H9 (cell line): ENCODE data around the gene CCNG1. TPM values are rescaled to one million over a fixed set of nuclear protein-coding genes. Genes with fewer than 3 reads are reported as not detected.

Source experiments
- DNase-seq: peaks from one replicate; pipeline ENCODE4 v3.0.0-alpha.2; 2017
- H2AFZ ChIP-seq: one replicate; pipeline ENCODE4 v1.6.1; 2013; ENCODE audit warnings: mild to moderate bottlenecking, low read length, control low read depth, moderate library complexity
- H2AK5ac ChIP-seq: 2 replicates; pipeline ENCODE4 v1.6.1; 2013; ENCODE audit warnings: low read length, control low read depth, mixed read lengths; ENCODE audit not compliant: insufficient read length
- H2BK120ac ChIP-seq: one replicate; pipeline ENCODE4 v1.6.1; 2013; ENCODE audit warnings: low read depth, mild to moderate bottlenecking, low read length, control low read depth, inconsistent platforms; ENCODE audit not compliant: poor library complexity, severe bottlenecking
- H2BK12ac ChIP-seq: 2 replicates; pipeline ENCODE4 v1.6.1; 2013; ENCODE audit warnings: low read length, control low read depth, mixed read lengths, low read depth; ENCODE audit not compliant: insufficient read length
- H2BK15ac ChIP-seq: 2 replicates; pipeline ENCODE4 v1.6.1; 2013; ENCODE audit warnings: low read depth, low read length, control low read depth
- H2BK20ac ChIP-seq: one replicate; pipeline ENCODE4 v1.6.1; 2013; ENCODE audit warnings: low read depth, mild to moderate bottlenecking, low read length, control low read depth, inconsistent platforms; ENCODE audit not compliant: poor library complexity, severe bottlenecking
- H2BK5ac ChIP-seq: 2 replicates; pipeline ENCODE4 v1.6.1; 2013; ENCODE audit warnings: low read length, control low read depth, mixed read lengths; ENCODE audit not compliant: insufficient read length
- H3K14ac ChIP-seq: 2 replicates; pipeline ENCODE4 v1.6.1; 2013; ENCODE audit warnings: low read length, control low read depth; ENCODE audit not compliant: insufficient read depth
- H3K18ac ChIP-seq: 2 replicates; pipeline ENCODE4 v1.6.1; 2013; ENCODE audit warnings: low read depth, mild to moderate bottlenecking, mixed read lengths, low read length, control low read depth; ENCODE audit not compliant: insufficient read length
- H3K23ac ChIP-seq: 2 replicates; pipeline ENCODE4 v1.6.1; 2013; ENCODE audit warnings: low read length, control low read depth, mixed read lengths, low read depth; ENCODE audit not compliant: insufficient read length
- H3K23me2 ChIP-seq: 2 replicates; pipeline ENCODE4 v1.6.1; 2013; ENCODE audit warnings: low read depth, mild to moderate bottlenecking, mixed read lengths, low read length, control low read depth; ENCODE audit not compliant: insufficient read length, poor library complexity, severe bottlenecking
- H3K27ac ChIP-seq: 2 replicates; pipeline ENCODE4 v1.5.1; 2013; ENCODE audit warnings: low read length, control low read depth, mixed read lengths, low read depth; ENCODE audit not compliant: insufficient read length
- H3K27me3 ChIP-seq: 2 replicates; pipeline ENCODE4 v1.6.1; 2013; ENCODE audit warnings: low read length, control low read depth, inconsistent platforms; ENCODE audit not compliant: insufficient read depth
- H3K4ac ChIP-seq: 2 replicates; pipeline ENCODE4 v1.6.1; 2013; ENCODE audit warnings: low read depth, mild to moderate bottlenecking, control low read depth, inconsistent platforms, low read length, moderate library complexity
- H3K4me1 ChIP-seq: 2 replicates; pipeline ENCODE4 v1.6.1; 2013; ENCODE audit warnings: low read length, control low read depth, inconsistent platforms; ENCODE audit not compliant: insufficient read depth
- H3K4me2 ChIP-seq: 2 replicates; pipeline ENCODE4 v1.6.1; 2013; ENCODE audit warnings: low read length, control low read depth, mixed read lengths; ENCODE audit not compliant: insufficient read length, insufficient read depth
- H3K56ac ChIP-seq: 2 replicates; pipeline ENCODE4 v1.6.1; 2013; ENCODE audit warnings: low read depth, mild to moderate bottlenecking, mixed read lengths, low read length, control low read depth; ENCODE audit not compliant: insufficient read length
- H3K79me1 ChIP-seq: 2 replicates; pipeline ENCODE4 v1.6.1; 2013; ENCODE audit warnings: low read depth, mild to moderate bottlenecking, moderate library complexity, low read length, control low read depth, inconsistent platforms; ENCODE audit not compliant: insufficient read depth, poor library complexity, severe bottlenecking
- H3K79me2 ChIP-seq: 2 replicates; pipeline ENCODE4 v1.6.1; 2013; ENCODE audit warnings: low read length, control low read depth, inconsistent platforms; ENCODE audit not compliant: insufficient read depth
- H3K9ac ChIP-seq: 2 replicates; pipeline ENCODE4 v1.6.1; 2013; ENCODE audit warnings: low read length, control low read depth, mixed read lengths; ENCODE audit not compliant: insufficient read length; ENCODE audit errors: extremely low read depth
- H3K9me3 ChIP-seq: one replicate; pipeline ENCODE4 v1.6.1; 2013; ENCODE audit warnings: low read depth, low read length, inconsistent platforms; ENCODE audit not compliant: control insufficient read depth
- H3T11ph ChIP-seq: one replicate; pipeline ENCODE4 v1.6.1; 2013; ENCODE audit warnings: mild to moderate bottlenecking, low read length, control low read depth, inconsistent platforms
- H4K20me1 ChIP-seq: one replicate; pipeline ENCODE4 v1.6.1; 2013; ENCODE audit not compliant: control insufficient read depth, insufficient read length, insufficient read depth
- H4K5ac ChIP-seq: 2 replicates; pipeline ENCODE4 v1.6.1; 2013; ENCODE audit warnings: low read depth, mild to moderate bottlenecking, mixed read lengths, low read length, control low read depth; ENCODE audit not compliant: insufficient read length
- H4K8ac ChIP-seq: replicated peaks from 2 replicates; pipeline ENCODE4 v1.6.1; 2013; ENCODE audit warnings: low read length, control low read depth, mixed read lengths, low read depth; ENCODE audit not compliant: insufficient read length
- H4K91ac ChIP-seq: 2 replicates; pipeline ENCODE4 v1.6.1; 2013; ENCODE audit warnings: low read depth, mild to moderate bottlenecking, moderate library complexity, mixed read lengths, low read length, control low read depth; ENCODE audit not compliant: insufficient read length
- H3K27ac Mint-ChIP-seq, 3 experiments: 2 replicates in 2 of 3; 3 replicates in 1 of 3; pipeline ENCODE4 v1.8.0; 2020 to 2021; ENCODE audit warnings: mixed read lengths in 3 of 3, mild to moderate bottlenecking in 1 of 3, moderate library complexity in 1 of 3
- H3K27me3 Mint-ChIP-seq: 2 replicates; pipeline ENCODE4 v1.8.0; 2021; ENCODE audit warnings: low read depth, mild to moderate bottlenecking, moderate library complexity, mixed read lengths
- H3K36me3 Mint-ChIP-seq, 3 experiments: 2 replicates in 2 of 3; 3 replicates in 1 of 3; pipeline ENCODE4 v1.8.0; 2020 to 2021; ENCODE audit warnings: low read depth in 3 of 3, mixed read lengths in 3 of 3; ENCODE audit not compliant: insufficient read depth in 1 of 3
- H3K4me1 Mint-ChIP-seq, 2 experiments: 2 replicates each; pipeline ENCODE4 v1.8.0; 2020; ENCODE audit warnings: mixed read lengths in 2 of 2
- H3K4me3 Mint-ChIP-seq, 2 experiments: 2 replicates in 1 of 2; 3 replicates in 1 of 2; pipeline ENCODE4 v1.8.0; 2020 to 2021; ENCODE audit warnings: mild to moderate bottlenecking in 2 of 2, mixed read lengths in 2 of 2, moderate library complexity in 1 of 2
- H3K9me3 Mint-ChIP-seq, 2 experiments: 2 replicates in 1 of 2; 3 replicates in 1 of 2; pipeline ENCODE4 v1.8.0; 2020; ENCODE audit warnings: mild to moderate bottlenecking in 2 of 2, mixed read lengths in 2 of 2, moderate library complexity in 1 of 2
- WGBS: extraction: QIAGEN DNeasy Blood & Tissue Kit; methylation state at CpG from one replicate; pipeline ENCODE4 v1.1.7; 2013; ENCODE audit warnings: missing lambda C conversion rate, low lambda C conversion rate, mixed read lengths; ENCODE audit not compliant: insufficient read length; ENCODE audit errors: extremely low coverage; 5-methylcytosine and 5-hydroxymethylcytosine counted together
- total RNA-seq: library from RNA; stranded (reverse); gene quantifications from 2 replicates; pipeline ENCODE4 v1.2.1, GENCODE V29; 2021
- TF ChIP-seq, protein P1 (sequence below): fragments of 200-600 bp; sonication (generic); conservative IDR thresholded peaks from 3 replicates; pipeline ENCODE4 v1.8.0; 2021; ENCODE audit warnings: antibody characterized with exemption, mild to moderate bottlenecking

Gene CCNG1
- total RNA-seq, 1 experiment from 2014 or later: 521 TPM

DNA sequence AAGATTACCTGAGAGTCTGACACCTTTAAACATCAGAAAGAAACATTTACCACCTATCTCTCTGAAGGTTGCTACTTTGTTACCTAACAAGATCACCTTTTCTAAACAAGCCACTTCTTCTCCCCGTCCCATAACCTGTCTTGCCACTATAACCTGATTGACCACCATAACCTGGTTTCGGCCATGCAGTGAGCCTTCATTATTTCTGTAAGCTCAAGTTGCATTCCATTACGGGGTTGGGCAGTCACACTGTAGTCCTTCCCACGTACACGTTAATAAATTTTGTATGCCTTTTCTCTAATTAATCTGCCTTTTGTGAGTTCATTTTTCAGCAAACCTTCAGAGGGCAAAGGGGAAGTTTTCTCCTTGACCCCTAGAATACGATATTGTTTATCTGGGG, 28.0 kb upstream of the CCNG1 start:
- Histone ChIP-seq H3K23me2 (no peaks in the 10 kb centered on the region), H2BK120ac (no peak overlapping the region), H3K23ac (no peak overlapping the region), H2BK5ac (no peak overlapping the region), H4K5ac (no peak overlapping the region), H4K91ac (no peak overlapping the region), H3K79me1 (no peaks in the 10 kb centered on the region), H2BK15ac (no peak overlapping the region), H2BK20ac (no peak overlapping the region), H3K4me1 (no peaks in the 10 kb centered on the region), H3K79me2 (no peaks in the 10 kb centered on the region), H3K9ac (no peak overlapping the region), H3K27ac (no peak overlapping the region), H2AK5ac (no peak overlapping the region), H3K4ac (no peak overlapping the region), H2BK12ac (no peak overlapping the region), H3K56ac (no peak overlapping the region), H3K9me3 (no peaks in the 10 kb centered on the region), H3T11ph (no peak overlapping the region), H2AFZ (no peak overlapping the region), H4K8ac (no peak overlapping the region), H3K18ac (no peak overlapping the region), H4K20me1 (no peaks in the 10 kb centered on the region), H3K27me3 (no peaks in the 10 kb centered on the region), H3K4me2 (no peak overlapping the region), H3K14ac (no peak overlapping the region)
- H3K36me3 Mint-ChIP-seq: no peaks in the 10 kb centered on the region; a peak in 1 of 7 replicates
- H3K9me3 Mint-ChIP-seq: peaks cover 0 to 3% of the 10 kb centered on the region in 2 experiments; a peak in 1 of 5 replicates
- no peak for DNase-seq
- no CpG with 5 or more reads among the region's 6 CpGs for WGBS
- TF ChIP-seq, protein P1, sequence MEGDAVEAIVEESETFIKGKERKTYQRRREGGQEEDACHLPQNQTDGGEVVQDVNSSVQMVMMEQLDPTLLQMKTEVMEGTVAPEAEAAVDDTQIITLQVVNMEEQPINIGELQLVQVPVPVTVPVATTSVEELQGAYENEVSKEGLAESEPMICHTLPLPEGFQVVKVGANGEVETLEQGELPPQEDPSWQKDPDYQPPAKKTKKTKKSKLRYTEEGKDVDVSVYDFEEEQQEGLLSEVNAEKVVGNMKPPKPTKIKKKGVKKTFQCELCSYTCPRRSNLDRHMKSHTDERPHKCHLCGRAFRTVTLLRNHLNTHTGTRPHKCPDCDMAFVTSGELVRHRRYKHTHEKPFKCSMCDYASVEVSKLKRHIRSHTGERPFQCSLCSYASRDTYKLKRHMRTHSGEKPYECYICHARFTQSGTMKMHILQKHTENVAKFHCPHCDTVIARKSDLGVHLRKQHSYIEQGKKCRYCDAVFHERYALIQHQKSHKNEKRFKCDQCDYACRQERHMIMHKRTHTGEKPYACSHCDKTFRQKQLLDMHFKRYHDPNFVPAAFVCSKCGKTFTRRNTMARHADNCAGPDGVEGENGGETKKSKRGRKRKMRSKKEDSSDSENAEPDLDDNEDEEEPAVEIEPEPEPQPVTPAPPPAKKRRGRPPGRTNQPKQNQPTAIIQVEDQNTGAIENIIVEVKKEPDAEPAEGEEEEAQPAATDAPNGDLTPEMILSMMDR: no peak
- peak overlapping the region in 1 of 3 experiments; percentile 42; a peak in 1 of 7 replicates for H3K27ac Mint-ChIP-seq
- H3K4me3 Mint-ChIP-seq: no peak overlapping the region
- peaks cover 5 to 6% of the 10 kb centered on the region in 2 experiments; a peak in 3 of 4 replicates for H3K4me1 Mint-ChIP-seq
- no peaks in the 10 kb centered on the region; the same call in 1 of the 2 replicates for H3K27me3 Mint-ChIP-seq
